ENCODE data around the gene CDK11A.

- no peak for TF ChIP-seq CTCF (IDR thresholded peaks at IDR 0.05)
- no peak for TF ChIP-seq POLR2A (IDR thresholded peaks at IDR 0.05)
Measured at GRCh38 chr1:1670866-1671265, 53.3 kb downstream of the CDK11A start.

All from body of pancreas (tissue), 4 donors.